NCI-H526 (cell line): ENCODE results near the gene TMEM127.
"Not testable (repeated sequence)": the region's sequence is repeated elsewhere in the genome, so short reads cannot be mapped to it uniquely, and the experiment has no call there.

Experiments used
- DNase-seq, 2 experiments: peaks; one replicate each; lab custom pipeline; 2025; lab: John Stamatoyannopoulos, UW

Gene TMEM127

DNA sequence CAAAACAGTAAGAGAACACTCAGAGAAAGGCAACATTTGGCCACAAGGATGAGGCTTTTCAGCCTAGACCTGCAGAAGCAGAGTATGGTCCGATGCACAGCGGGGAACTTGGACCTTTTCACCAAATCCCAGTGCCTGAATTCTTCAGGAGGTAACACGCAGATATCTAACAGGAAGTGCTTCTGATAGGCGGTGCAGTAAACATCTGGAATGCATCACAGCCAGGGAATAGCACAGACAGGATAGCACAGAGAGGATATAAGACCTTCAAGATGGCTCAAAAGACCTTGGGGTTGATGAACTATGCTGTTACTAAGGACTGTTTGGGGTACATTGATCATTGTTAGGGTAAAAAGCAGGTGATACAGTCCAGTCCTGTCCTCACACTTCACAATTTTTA is 1.7 kb downstream of the TMEM127 start:
- no peak for DNase-seq

- DNase-seq = no peak
These were observed 3.5 kb downstream of the TMEM127 start for GRCh38 chr2:96262306-96262705.

- DNase-seq = no peak
These were observed 4.3 kb downstream of the TMEM127 start for GRCh38 chr2:96261328-96262003.

DNA sequence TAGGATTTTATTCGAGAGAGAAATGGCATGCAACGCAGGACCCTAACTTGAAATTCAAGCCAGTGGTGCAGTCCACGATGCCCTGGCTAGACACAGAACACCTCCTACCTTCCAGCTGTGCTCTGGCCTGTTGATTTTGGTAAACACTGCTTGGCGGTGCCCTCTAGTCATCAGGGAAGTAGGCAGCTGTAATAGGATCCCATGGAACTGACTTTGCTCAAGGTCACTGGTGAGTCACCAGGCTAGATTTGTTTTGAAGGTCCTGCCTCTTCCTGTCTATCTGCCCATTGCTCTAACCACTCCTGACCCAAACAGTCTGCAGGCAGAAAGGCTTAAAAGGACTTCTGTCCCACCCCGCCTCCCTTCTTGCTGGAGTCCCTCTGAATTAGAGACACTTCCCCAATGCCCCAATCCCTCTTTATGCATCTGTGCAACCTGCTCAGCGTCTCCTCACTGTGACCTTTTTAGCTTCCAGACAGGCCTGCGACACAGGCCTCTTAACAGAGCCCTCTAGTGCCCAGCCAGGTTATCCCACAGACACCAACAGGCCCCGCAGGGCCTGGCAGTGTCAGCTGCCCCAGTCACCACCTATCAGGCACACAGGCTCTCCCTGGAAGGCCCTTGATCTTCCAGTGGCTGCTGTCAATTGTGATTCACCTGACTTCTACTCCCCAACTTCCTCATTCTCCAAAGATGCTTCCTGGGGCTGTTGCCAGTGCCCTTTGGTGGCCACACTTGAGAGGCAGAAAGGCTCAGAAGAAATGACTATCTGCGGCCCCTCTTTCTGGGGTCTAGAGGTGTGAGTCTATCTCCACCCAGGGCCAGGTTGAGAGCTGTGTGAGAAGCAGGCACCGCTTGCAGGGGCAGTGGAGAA is 5.2 kb downstream of the TMEM127 start:
- DNase-seq = peak in 1 of 2 experiments; percentile 50

- DNase-seq = no peak
These were observed 6.3 kb downstream of the TMEM127 start for GRCh38 chr2:96259497-96259921.

GRCh38 chr2:96258166-96259022 is 7.4 kb downstream of the TMEM127 start:
- no peak for DNase-seq

- not testable (repeated sequence) for DNase-seq
These were observed 8.1 kb downstream of the TMEM127 start for GRCh38 chr2:96257744-96258143.

- no peak for DNase-seq
These were observed 9.1 kb downstream of the TMEM127 start for GRCh38 chr2:96256611-96257113.

DNA sequence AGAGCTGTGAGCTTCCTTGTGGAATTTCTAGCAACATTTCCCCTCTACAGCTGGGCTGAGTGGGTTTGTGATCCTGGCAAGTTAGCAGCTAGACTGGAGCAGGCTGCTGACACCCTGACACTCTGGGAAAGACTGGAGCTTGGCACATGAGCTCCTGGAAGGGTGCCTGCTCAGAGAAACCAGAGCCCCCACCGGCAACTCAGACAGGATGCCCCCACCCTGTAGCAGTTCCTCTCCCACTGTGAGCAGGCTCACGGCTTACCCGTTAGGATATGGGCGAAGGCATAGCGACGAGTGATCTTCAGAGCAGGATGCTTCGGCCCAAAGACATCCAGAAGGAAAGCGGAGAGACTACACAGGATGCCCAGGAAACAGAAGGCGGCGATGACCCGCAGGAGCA is 11.2 kb downstream of the TMEM127 start:
- DNase-seq = no peak

GRCh38 chr2:96253006-96253405 is 12.8 kb downstream of the TMEM127 start:
- no peak for DNase-seq

DNA sequence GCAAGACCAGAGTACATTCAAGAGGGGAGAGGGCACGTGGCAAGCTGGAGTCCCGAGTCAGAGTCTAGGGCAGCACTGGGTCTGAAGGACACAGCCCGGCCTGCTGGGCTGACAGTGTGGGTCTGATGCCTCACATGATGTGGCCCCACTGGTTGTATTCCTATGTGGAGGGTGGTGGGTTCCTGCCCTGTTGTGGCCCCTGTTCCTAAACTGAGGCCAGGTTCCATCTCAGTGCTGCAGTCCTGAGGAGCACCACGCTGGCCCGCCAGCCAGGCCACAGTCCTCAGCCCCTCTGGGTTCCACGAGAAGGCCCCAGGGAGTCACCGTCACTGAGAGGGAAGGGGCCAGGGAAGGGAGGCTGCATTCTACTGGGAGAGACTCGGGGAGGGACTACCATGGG is 13.3 kb downstream of the TMEM127 start:
- no peak for DNase-seq

- peak in 1 of 2 experiments; percentile 26 for DNase-seq
These were observed 14.0 kb downstream of the TMEM127 start for GRCh38 chr2:96251721-96252292.

GRCh38 chr2:96250188-96250587 is 15.6 kb downstream of the TMEM127 start:
- DNase-seq = no peak

GRCh38 chr2:96249654-96250053 is 16.1 kb downstream of the TMEM127 start:
- DNase-seq = no peak

- no peak for DNase-seq
These were observed 17.2 kb downstream of the TMEM127 start for GRCh38 chr2:96248624-96249023.

DNA sequence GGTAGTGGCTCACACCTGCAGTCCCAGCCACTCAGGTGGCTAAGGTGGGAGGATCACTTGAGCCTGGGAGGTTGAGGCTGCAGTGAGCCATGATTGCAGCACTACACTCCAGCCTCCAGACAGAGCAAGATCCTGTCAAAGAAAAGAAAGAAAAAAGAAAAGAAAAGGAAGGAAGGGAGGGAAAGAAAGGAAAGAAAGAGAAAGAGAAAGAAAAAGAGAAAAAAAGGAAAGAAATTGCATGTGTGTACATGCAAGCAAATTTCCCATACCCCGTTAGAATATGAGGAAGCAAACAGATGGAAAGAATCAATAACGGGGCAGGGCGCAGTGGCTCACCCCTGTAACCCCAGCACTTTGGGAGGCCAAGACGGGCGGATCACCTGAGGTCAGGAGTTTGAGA is 17.9 kb downstream of the TMEM127 start:
- DNase-seq = no peak

DNA sequence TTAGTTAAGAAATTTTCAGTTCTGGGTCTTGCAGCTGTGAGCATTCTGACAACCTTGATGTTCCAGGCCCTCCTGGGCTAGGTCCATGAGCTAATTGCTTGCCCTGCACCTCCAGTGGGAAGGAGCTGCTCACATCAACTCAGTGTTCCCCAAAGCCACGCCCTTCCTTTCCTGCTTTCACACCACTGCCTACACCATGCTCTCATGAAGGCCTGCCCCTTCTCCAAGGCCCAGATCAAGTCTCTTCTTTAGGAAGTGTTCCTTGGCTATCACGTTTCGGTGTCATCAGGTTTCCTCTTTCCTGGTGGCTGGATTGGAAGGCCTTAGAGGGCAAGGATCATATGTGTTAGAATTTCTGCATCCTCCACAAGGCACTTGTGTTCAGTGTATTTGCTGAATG is 18.8 kb downstream of the TMEM127 start:
- no peak for DNase-seq

DNA sequence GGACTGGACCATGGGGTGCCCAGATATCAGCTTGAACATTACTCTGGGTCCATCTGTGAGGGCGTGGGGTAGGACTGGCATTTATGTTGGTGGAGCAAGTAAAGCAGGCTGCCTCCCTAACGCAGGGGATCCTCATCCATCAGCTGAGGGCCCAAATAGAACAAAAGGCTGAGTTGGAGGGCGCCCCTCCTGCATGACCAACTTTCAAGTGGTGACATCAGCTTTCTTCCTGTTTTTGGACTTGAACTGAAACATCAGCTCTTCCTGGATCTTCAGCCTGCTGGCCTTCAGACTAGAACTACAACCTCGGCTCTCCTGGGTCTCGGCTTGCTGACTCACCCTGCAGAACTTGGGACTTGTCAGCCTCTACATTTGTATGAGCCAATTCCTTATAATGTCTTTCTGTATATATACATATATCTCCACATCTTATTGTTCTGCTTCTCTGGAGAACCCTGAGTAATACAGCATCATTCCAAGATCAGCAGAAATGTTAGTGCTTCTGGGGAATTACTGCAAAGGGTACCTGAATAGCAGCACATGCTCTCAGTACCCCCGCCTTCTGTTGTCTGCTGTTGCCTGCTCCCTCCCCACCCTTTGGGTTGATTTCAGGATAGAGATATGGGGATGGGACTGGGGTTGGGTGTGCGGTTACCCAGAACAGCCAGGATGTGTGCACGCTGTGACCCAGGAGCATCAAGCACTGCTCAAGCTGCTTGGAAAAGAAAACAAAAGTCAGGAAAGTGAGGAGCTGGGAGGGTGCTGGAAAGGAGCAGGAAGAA is 20.0 kb downstream of the TMEM127 start:
- DNase-seq = no peak

DNA sequence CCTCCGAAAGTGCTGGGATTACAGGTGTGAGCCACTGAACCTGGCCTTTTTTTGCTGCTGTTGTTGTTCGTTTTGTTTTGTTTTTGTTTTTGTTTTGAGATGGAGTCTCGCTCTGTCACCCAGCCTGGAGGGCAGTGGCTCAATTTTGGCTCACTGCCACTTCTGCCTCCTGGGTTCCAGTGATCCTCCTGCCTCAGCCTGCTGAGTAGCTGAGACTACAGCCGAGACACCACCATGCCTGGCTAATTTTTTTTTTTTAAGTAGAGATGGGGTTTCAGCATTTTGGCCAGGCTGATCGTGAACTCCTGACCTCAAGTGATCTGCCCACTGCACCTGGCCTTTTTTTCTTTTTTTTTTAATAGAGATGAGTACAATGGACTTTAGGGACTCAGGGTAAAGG is 22.0 kb downstream of the TMEM127 start:
- DNase-seq = no peak

DNA sequence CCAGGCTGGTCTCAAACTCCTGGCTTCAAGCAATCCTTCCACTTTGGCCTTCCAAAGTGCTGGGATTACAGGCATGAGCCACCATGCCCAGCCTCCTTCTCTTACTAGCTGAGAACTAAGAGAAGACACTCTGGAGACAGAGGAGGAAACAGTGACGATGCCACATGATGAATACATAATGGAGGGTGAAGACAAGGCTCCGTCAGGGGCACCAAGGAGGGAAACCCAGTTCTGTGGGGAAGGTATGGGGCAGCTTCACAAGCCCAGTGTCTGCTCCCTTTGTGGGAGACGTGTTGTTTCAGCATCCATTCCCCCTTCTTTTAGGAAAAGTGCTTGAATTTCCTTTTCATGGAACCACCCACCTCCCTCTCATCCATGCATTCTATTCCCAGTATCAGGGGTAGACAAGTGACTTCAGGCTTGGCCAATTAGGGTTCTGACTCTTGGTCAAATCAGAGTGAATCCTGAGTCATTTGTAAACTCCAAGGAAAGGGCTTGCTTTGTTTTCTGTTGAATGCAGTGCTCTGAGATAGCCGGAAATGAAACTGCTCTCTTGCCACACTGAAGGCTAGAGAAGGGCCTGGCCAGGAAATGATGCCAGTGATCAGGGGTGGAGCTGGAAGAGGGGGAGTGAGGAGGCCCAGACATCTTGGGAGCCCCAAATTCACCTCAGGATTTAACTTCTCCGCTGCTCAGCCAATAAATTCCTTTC is 23.7 kb downstream of the TMEM127 start:
- DNase-seq = no peak
